Cardiac fibroblast (primary cell): ENCODE measurements around the gene SNTG2.

Experiments
- DNase-seq, 2 donors: peaks; one replicate each; pipeline versions ENCODE4 v3.0.0 to v3.0.0-alpha.2; 2010; ENCODE audit warnings: low read depth in 2 of 2
- H3K4me3 ChIP-seq, 2 donors: replicated peaks in 1 of 2; 1 replicate in 1 of 2; 2 replicates in 1 of 2; pipeline ENCODE4 v1.5.1; 2011; ENCODE audit warnings: low read depth in 2 of 2, low read length in 2 of 2, mild to moderate bottlenecking in 2 of 2, moderate library complexity in 1 of 2
- CTCF ChIP-seq: IDR thresholded peaks from one replicate; pipeline ENCODE4 v1.5.1; 2011; ENCODE audit warnings: low read depth, mild to moderate bottlenecking, low read length, inconsistent platforms

SNTG2 gene

DNA sequence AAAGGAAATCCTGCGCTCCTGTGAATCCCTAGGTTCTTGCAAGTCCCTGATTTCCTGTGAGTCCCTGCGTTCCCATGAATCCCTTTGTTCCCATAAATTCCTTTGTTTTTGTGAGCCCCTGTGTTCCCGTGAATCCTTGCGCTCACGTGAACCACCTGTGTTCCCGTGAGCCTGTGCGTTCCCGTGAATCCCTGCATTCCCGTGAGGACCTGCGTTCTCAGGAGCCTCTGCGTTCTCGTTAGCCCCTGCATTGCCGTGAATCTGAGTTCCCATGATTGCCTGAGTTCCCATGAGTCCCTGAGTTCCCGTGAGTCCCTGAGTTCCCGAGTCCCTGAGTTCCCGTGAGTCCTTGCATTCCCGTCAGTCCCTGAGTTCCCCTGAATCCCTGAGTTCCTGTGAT is 71.5 kb downstream of the SNTG2 start:
- TF ChIP-seq CTCF = no peak
- H3K4me3 ChIP-seq = no peak overlapping the region
- DNase-seq = no peak

GRCh38 chr2:1024981-1025380 is 74.3 kb downstream of the SNTG2 start:
- H3K4me3 ChIP-seq = no peak overlapping the region
- peak; percentile 49 to 65 for DNase-seq
- TF ChIP-seq CTCF = no peak

DNA sequence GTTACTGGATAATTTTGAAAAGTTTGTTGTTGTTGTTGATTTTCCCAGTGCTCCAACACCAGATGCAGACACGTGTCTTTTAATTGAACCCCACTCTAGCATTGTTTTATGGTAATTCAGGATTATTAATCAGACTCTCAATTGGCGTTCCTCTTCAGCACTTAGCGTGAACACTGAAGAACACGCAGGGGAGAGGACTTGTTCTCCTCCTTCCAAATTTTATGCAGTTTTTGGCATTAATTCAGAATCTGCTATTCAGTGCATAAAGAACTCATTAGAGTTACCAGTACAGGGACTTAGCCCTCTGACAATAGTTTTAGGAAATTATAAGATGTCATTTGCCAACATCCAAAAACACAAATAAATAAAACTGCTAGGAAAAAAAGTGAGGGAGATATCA is 75.5 kb downstream of the SNTG2 start:
- DNase-seq = no peak
- H3K4me3 ChIP-seq = no peak overlapping the region
- TF ChIP-seq CTCF = no peak

GRCh38 chr2:1028831-1029230 is 78.2 kb downstream of the SNTG2 start:
- no peak for TF ChIP-seq CTCF
- DNase-seq = no peak
- H3K4me3 ChIP-seq = no peak overlapping the region

GRCh38 chr2:1032030-1032429 is 81.4 kb downstream of the SNTG2 start:
- TF ChIP-seq CTCF = no peak
- no peak for DNase-seq
- H3K4me3 ChIP-seq = no peak overlapping the region

GRCh38 chr2:1033069-1033468 is 82.4 kb downstream of the SNTG2 start:
- DNase-seq = no peak
- no peak for TF ChIP-seq CTCF
- H3K4me3 ChIP-seq = no peak overlapping the region

- DNase-seq = no peak
- no peak overlapping the region for H3K4me3 ChIP-seq
- no peak for TF ChIP-seq CTCF
Measured at GRCh38 chr2:1037066-1037465, 86.4 kb downstream of the SNTG2 start.
